Uterus (tissue), 4 donors: Measurements from ENCODE around the gene PSD4. TPM values are rescaled to one million over a fixed set of nuclear protein-coding genes. Genes with fewer than 3 reads are reported as not detected.

Source experiments
- DNase-seq, 2 donors: peaks; one replicate each; pipeline ENCODE4 v3.0.0-alpha.2; 2019 to 2020
- H3K27ac ChIP-seq, 2 donors: fragments of 200-600 bp; sonication (generic); 1 replicate in 1 of 2; 2 replicates in 1 of 2; pipeline ENCODE4 v1.5.1; 2016 to 2018
- H3K27me3 ChIP-seq, 2 donors: fragments of 200-600 bp; sonication (generic); one replicate each; pipeline ENCODE4 v1.5.1; 2018 to 2019; ENCODE audit warnings: control low read depth in 1 of 2
- H3K36me3 ChIP-seq, 2 donors: fragments of 200-600 bp; sonication (generic); one replicate each; pipeline ENCODE4 v1.5.1; 2019; ENCODE audit warnings: control low read depth in 1 of 2
- H3K4me1 ChIP-seq, 2 donors: fragments of 200-600 bp; sonication (generic); one replicate each; pipeline ENCODE4 v1.5.1; 2018 to 2019; ENCODE audit warnings: control low read depth in 1 of 2
- H3K4me3 ChIP-seq, 2 donors: fragments of 200-600 bp; sonication (generic); 1 replicate in 1 of 2; 2 replicates in 1 of 2; pipeline ENCODE4 v1.5.1; 2018 to 2019; ENCODE audit warnings: mild to moderate bottlenecking in 1 of 2
- H3K9me3 ChIP-seq, 2 donors: fragments of 200-600 bp; sonication (generic); one replicate each; pipeline ENCODE4 v1.5.1; 2019; ENCODE audit warnings: control low read depth in 1 of 2
- CTCF ChIP-seq, 4 experiments: fragments of 200-600 bp in 2 of 4; fragments of 450-650 bp in 2 of 4; sonication (generic) in 2 of 4; IDR thresholded peaks; one replicate each; pipeline ENCODE4 v1.5.1; 2016 to 2019; ENCODE audit warnings: antibody characterized with exemption in 4 of 4, mild to moderate bottlenecking in 2 of 4, moderate library complexity in 1 of 4
- POLR2A ChIP-seq, 2 donors: fragments of 450-650 bp; IDR thresholded peaks; one replicate each; pipeline ENCODE4 v1.6.1; 2016; ENCODE audit warnings: antibody characterized with exemption in 2 of 2, mild to moderate bottlenecking in 1 of 2, moderate library complexity in 1 of 2
- intact Hi-C: fragments of 100-400 bp; cut with DNase I; formaldehyde crosslinking; loops from one replicate; pipeline ENCODE4 v1.15.1; 2023; ENCODE audit warnings: low total_unique reads
- total RNA-seq, 4 donors: library from RNA; depleted of rRNA in 3 of 4; stranded (reverse); fragments of >200 nt in 3 of 4; gene quantifications; one replicate each; pipeline versions ENCODE4 v1.1.0 to v1.2.4, GENCODE V29; 2014 to 2023
- donor health status: DM: yes; HTN: yes; CAD: no.

The PSD4 gene
- total RNA-seq, 4 donors from 2014 or later: 1.8 to 31.8 (median 7.6) TPM

GRCh38 chr2:113164930-113165585, 8.7 kb upstream of the PSD4 start:
- intact Hi-C loops: no loop called here

GRCh38 chr2:113166187-113166645, 7.6 kb upstream of the PSD4 start:
- Histone ChIP-seq H3K9me3 (no peaks in the 10 kb centered on the region), H3K4me3 (no peak overlapping the region), H3K36me3 (no peaks in the 10 kb centered on the region), H3K27me3 (no peaks in the 10 kb centered on the region), H3K4me1 (no peaks in the 10 kb centered on the region), H3K27ac (no peak overlapping the region)
- no peak for DNase-seq
- TF ChIP-seq POLR2A (IDR thresholded peaks at IDR 0.05) (no peak), CTCF (IDR thresholded peaks at IDR 0.05) (no peak)
- intact Hi-C loops: no loop called here

More at GRCh38 chr2:113164930-113165585, 8.7 kb upstream of the PSD4 start:
- Histone ChIP-seq H3K27me3 (no peaks in the 10 kb centered on the region), H3K27ac (no peak overlapping the region), H3K4me1 (no peaks in the 10 kb centered on the region), H3K4me3 (no peak overlapping the region), H3K36me3 (no peaks in the 10 kb centered on the region), H3K9me3 (no peaks in the 10 kb centered on the region)
- DNase-seq: no peak
- no peak for TF ChIP-seq POLR2A (IDR thresholded peaks at IDR 0.05)
- TF ChIP-seq CTCF (IDR thresholded peaks at IDR 0.05): no peak

- no peak for DNase-seq
- TF ChIP-seq CTCF (IDR thresholded peaks at IDR 0.05) (no peak), POLR2A (IDR thresholded peaks at IDR 0.05) (no peak)
- Histone ChIP-seq H3K27me3 (no peaks in the 10 kb centered on the region), H3K4me1 (no peaks in the 10 kb centered on the region), H3K9me3 (no peaks in the 10 kb centered on the region), H3K4me3 (no peak overlapping the region), H3K27ac (no peak overlapping the region), H3K36me3 (no peaks in the 10 kb centered on the region)
- intact Hi-C loops: no loop called here
Measured at GRCh38 chr2:113167115-113167932, 6.4 kb upstream of the PSD4 start.

GRCh38 chr2:113167962-113168340, 5.8 kb upstream of the PSD4 start:
- intact Hi-C loops: no loop called here
- no peak overlapping the region for H3K27ac ChIP-seq

More at GRCh38 chr2:113167962-113168340, 5.8 kb upstream of the PSD4 start:
- Histone ChIP-seq H3K4me3 (no peak overlapping the region), H3K27me3 (no peaks in the 10 kb centered on the region), H3K4me1 (no peaks in the 10 kb centered on the region), H3K9me3 (no peaks in the 10 kb centered on the region), H3K36me3 (no peaks in the 10 kb centered on the region)
- no peak for DNase-seq
- no peak for TF ChIP-seq CTCF (IDR thresholded peaks at IDR 0.05)
- no peak for TF ChIP-seq POLR2A (IDR thresholded peaks at IDR 0.05)
